ENCODE results near the gene SPNS3. TPM values are rescaled to one million over a fixed set of nuclear protein-coding genes. Genes with fewer than 3 reads are reported as not detected.

SPNS3 gene
- polyA plus RNA-seq, 1 of the 3 experiments (the other 2 are of a cell fraction): 0.05 TPM

DNA sequence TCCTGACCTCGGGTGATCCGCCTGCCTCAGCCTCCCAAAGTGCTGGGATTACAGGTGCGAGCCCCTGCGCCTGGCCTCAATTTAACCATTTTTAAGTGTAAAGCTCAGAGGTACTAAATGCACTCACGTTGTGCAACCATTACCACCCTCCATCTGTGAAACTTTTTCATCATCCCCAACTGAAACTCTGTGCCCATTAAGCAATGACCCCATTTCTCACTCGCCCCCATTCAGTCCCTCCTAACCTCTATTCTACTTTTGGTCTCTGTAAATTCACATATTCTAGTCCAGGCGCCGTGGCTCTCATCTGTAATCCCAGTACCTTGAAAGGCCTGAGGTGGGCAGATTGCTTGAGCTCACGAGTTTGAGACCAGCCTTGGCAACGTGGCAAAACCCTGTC, 8.3 kb upstream of the SPNS3 start:
- ChIA-PET POLR2A (no interaction called here), CTCF (no interaction called here)
- H2AFZ ChIP-seq (ENCODE audit: low read depth): no peak overlapping the region
- no peaks in the 10 kb centered on the region for H3F3A ChIP-seq (replicated peaks; ENCODE audit: insufficient read depth)
- peaks cover 0 to 2% of the 10 kb centered on the region in 2 experiments; a peak in 1 of 4 replicates for H3K4me1 ChIP-seq (ENCODE audit: control insufficient read depth in 1 of 2, insufficient read depth in 2 of 2, low read depth in 1 of 2, low read length in 1 of 2)
- no peaks in the 10 kb centered on the region for H4K20me1 ChIP-seq (ENCODE audit: insufficient read depth)
- H3K27me3 ChIP-seq (ENCODE audit: insufficient read depth): no peaks in the 10 kb centered on the region
- H3K36me3 ChIP-seq (replicated peaks in 1 of 2; ENCODE audit: control insufficient read depth in 1 of 2, insufficient read depth in 2 of 2, low read length in 1 of 2): no peaks in the 10 kb centered on the region
- H3K27ac ChIP-seq (ENCODE audit: low read depth in 2 of 2, low read length in 1 of 2): no peak overlapping the region
- no peaks in the 10 kb centered on the region for H3K9me3 ChIP-seq
- no peak overlapping the region for H3K4me2 ChIP-seq
- 68% methylated on average over 10 of the region's 10 CpGs for WGBS (ENCODE audit: low lambda C conversion rate)
- no peak overlapping the region for H3K4me3 ChIP-seq (ENCODE audit: low read depth in 2 of 2, low read length in 1 of 2)
- TF ChIP-seq FOXJ3 (CRISPR knock-in tag; IDR thresholded peaks at IDR 0.05): no peak
- no peak for TF ChIP-seq MXI1 (IDR thresholded peaks at IDR 0.05; ENCODE audit: low read depth, low read length)
- no peak for TF ChIP-seq TEAD4 (IDR thresholded peaks at IDR 0.05; ENCODE audit: borderline replicate concordance, insufficient read depth)
- TF ChIP-seq TAF1 (IDR thresholded peaks at IDR 0.05; ENCODE audit: borderline replicate concordance, low read depth, low read length): no peak
- TF ChIP-seq, protein P1, sequence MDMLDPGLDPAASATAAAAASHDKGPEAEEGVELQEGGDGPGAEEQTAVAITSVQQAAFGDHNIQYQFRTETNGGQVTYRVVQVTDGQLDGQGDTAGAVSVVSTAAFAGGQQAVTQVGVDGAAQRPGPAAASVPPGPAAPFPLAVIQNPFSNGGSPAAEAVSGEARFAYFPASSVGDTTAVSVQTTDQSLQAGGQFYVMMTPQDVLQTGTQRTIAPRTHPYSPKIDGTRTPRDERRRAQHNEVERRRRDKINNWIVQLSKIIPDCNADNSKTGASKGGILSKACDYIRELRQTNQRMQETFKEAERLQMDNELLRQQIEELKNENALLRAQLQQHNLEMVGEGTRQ (IDR thresholded peaks at IDR 0.05; ENCODE audit: borderline replicate concordance, low read depth, low read length): no peak
- TF ChIP-seq TCF12 (IDR thresholded peaks at IDR 0.05): no peak
- TF ChIP-seq NFIC (IDR thresholded peaks at IDR 0.05; ENCODE audit: borderline replicate concordance): no peak
- TF ChIP-seq ELF1 (IDR thresholded peaks at IDR 0.05): no peak
- TF ChIP-seq RCOR1 (IDR thresholded peaks at IDR 0.05; ENCODE audit: low read length): no peak
- no peak for TF ChIP-seq YY1 (IDR thresholded peaks at IDR 0.05; ENCODE audit: low read depth)
- TF ChIP-seq RFX5 (IDR thresholded peaks at IDR 0.05; ENCODE audit: low read length): no peak
- TF ChIP-seq, protein P2, sequence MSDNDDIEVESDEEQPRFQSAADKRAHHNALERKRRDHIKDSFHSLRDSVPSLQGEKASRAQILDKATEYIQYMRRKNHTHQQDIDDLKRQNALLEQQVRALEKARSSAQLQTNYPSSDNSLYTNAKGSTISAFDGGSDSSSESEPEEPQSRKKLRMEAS (IDR thresholded peaks at IDR 0.05; ENCODE audit: low read depth): no peak
- TF ChIP-seq CHD2 (IDR thresholded peaks at IDR 0.05; ENCODE audit: low read length, partially characterized antibody): no peak
- no peak for TF ChIP-seq FOSL2 (IDR thresholded peaks at IDR 0.05; ENCODE audit: borderline replicate concordance, low read depth)
- TF ChIP-seq GABPA (IDR thresholded peaks at IDR 0.05; ENCODE audit: low read depth): no peak
- no peak for TF ChIP-seq PBX3 (IDR thresholded peaks at IDR 0.05)
- no peak for TF ChIP-seq MEF2A (IDR thresholded peaks at IDR 0.05; ENCODE audit: borderline replicate concordance, low read depth)
- no peak for TF ChIP-seq REST (IDR thresholded peaks at IDR 0.05; ENCODE audit: low read depth, low read length)
- no peak for TF ChIP-seq RXRA (IDR thresholded peaks at IDR 0.05; ENCODE audit: borderline replicate concordance, low read depth)
- H3K9ac ChIP-seq: no peak overlapping the region
- H3K9me2 ChIP-seq: no peaks in the 10 kb centered on the region
- DNase-seq: no peak
- H3K79me2 ChIP-seq (ENCODE audit: insufficient read depth): no peaks in the 10 kb centered on the region
